HepG2 (cell line): ENCODE results near the gene ALLC. TPM values are rescaled to one million over a fixed set of nuclear protein-coding genes. Genes with fewer than 3 reads are reported as not detected.

ENCODE experiments used
- PATZ1 ChIP-seq: sonication (generic); formaldehyde crosslinking; IDR thresholded peaks from 2 replicates; pipeline ENCODE4 v1.4.0; 2020; ENCODE audit warnings: missing genetic modification reagents
- PPARG ChIP-seq: conservative IDR thresholded peaks from 2 replicates; pipeline ENCODE4 v1.6.1; 2016; ENCODE audit warnings: missing biosample characterization, missing genetic modification reagents
- PREB ChIP-seq: sonication (generic); formaldehyde crosslinking; IDR thresholded peaks from 2 replicates; pipeline ENCODE4 v1.4.0; 2020; ENCODE audit warnings: missing genetic modification reagents
- SRY ChIP-seq: sonication (generic); formaldehyde crosslinking; IDR thresholded peaks from 2 replicates; pipeline ENCODE4 v1.8.0; 2022; ENCODE audit warnings: mild to moderate bottlenecking, missing genetic modification reagents
- ZBED4 ChIP-seq: sonication (generic); formaldehyde crosslinking; IDR thresholded peaks from 2 replicates; pipeline ENCODE4 v1.4.0; 2020; ENCODE audit warnings: missing genetic modification reagents, borderline replicate concordance
- ZBTB10 ChIP-seq: sonication (generic); formaldehyde crosslinking; IDR thresholded peaks from 2 replicates; pipeline ENCODE4 v1.4.0; 2020; ENCODE audit warnings: missing genetic modification reagents, borderline replicate concordance
- ZNF484 ChIP-seq: sonication (generic); formaldehyde crosslinking; IDR thresholded peaks from 2 replicates; pipeline ENCODE4 v1.5.1; 2020; ENCODE audit warnings: mild to moderate bottlenecking, low read depth, missing genetic modification reagents, borderline replicate concordance
- ZNF574 ChIP-seq: sonication (generic); formaldehyde crosslinking; IDR thresholded peaks from 2 replicates; pipeline ENCODE4 v1.4.0; 2020; ENCODE audit warnings: missing genetic modification reagents
- polyA plus RNA-seq, 8 experiments: library from polyadenylated mRNA; depleted of rRNA in 3 of 8; stranded (reverse) in 7 of 8; unstranded in 1 of 8; fragments of >200 nt; fragmentation: Illumina TruSeq in 4 of 8; extraction: Trizol in 4 of 8; gene quantifications; 2 replicates each; pipeline versions ENCODE4 v1.2.1 to v1.2.3, GENCODE V29; 2011 to 2016; ENCODE audit warnings: low read depth in 4 of 8, missing spikeins in 1 of 8, mixed read lengths in 1 of 8; ENCODE audit not compliant: insufficient read depth in 1 of 8
- total RNA-seq, 5 experiments: library from RNA; depleted of rRNA; stranded (reverse); fragments of >200 nt; fragmentation: Illumina TruSeq; extraction: Trizol; gene quantifications; 2 replicates each; pipeline ENCODE4 v1.2.3, GENCODE V29; 2016; ENCODE audit warnings: low read depth in 1 of 5

The ALLC gene
- total and polyA plus RNA-seq, 2 of the 13 experiments (the other 11 are each of a cell fraction or from before 2014, with no cell fraction given) = 0.08 to 0.11 TPM

GRCh38 chr2:3659447-3660432 is 1.7 kb downstream of the ALLC start (continued):
- TF ChIP-seq ZNF574 = peak; percentile 49; the same call in 1 of the 2 replicates
- TF ChIP-seq ZBED4 (CRISPR knock-in tag) = no peak
- no peak for TF ChIP-seq PPARG (CRISPR knock-in tag)
- no peak for TF ChIP-seq PATZ1 (CRISPR knock-in tag)
- TF ChIP-seq ZBTB10 (CRISPR knock-in tag) = peak; percentile 76; the same call in 1 of the 2 replicates
- 0 out of 2 replicates have a peak, but pooled peaks have one; percentile 21 for TF ChIP-seq SRY (CRISPR knock-in tag)
- no peak for TF ChIP-seq ZNF484 (CRISPR knock-in tag)
- no peak for TF ChIP-seq PREB (CRISPR knock-in tag)
